ENCODE data around the gene HRAS. TPM values are rescaled to one million over a fixed set of nuclear protein-coding genes. Genes with fewer than 3 reads are reported as not detected.

HRAS gene
- total RNA-seq, 1 experiment from 2014 or later = 47.9 TPM

- intact Hi-C loops (cut with micrococcal nuclease; ENCODE audit: unreplicated experiment) = loop anchor here (10.0 kb wide), 1 partner anchor 174 kb away; no protein-coding TSS in a partner anchor
- no peaks in the 10 kb centered on the region for H3K4me1 Mint-ChIP-seq (ENCODE audit: low read depth, unreplicated experiment)
- no peaks in the 10 kb centered on the region for H3K9me3 Mint-ChIP-seq (ENCODE audit: low read depth, unreplicated experiment)
- no TSS peak for BruUV-seq (replicated peaks)
- no peaks in the 10 kb centered on the region for H3K27me3 Mint-ChIP-seq (ENCODE audit: unreplicated experiment)
- no peak overlapping the region for H3K4me3 Mint-ChIP-seq (ENCODE audit: low read depth, unreplicated experiment)
- no peak overlapping the region for H3K27ac Mint-ChIP-seq (ENCODE audit: unreplicated experiment)
- peaks cover 16% of the 10 kb centered on the region for H3K36me3 Mint-ChIP-seq (ENCODE audit: insufficient read depth, unreplicated experiment)
- DNase-seq = no peak
- TF ChIP-seq, protein P1, sequence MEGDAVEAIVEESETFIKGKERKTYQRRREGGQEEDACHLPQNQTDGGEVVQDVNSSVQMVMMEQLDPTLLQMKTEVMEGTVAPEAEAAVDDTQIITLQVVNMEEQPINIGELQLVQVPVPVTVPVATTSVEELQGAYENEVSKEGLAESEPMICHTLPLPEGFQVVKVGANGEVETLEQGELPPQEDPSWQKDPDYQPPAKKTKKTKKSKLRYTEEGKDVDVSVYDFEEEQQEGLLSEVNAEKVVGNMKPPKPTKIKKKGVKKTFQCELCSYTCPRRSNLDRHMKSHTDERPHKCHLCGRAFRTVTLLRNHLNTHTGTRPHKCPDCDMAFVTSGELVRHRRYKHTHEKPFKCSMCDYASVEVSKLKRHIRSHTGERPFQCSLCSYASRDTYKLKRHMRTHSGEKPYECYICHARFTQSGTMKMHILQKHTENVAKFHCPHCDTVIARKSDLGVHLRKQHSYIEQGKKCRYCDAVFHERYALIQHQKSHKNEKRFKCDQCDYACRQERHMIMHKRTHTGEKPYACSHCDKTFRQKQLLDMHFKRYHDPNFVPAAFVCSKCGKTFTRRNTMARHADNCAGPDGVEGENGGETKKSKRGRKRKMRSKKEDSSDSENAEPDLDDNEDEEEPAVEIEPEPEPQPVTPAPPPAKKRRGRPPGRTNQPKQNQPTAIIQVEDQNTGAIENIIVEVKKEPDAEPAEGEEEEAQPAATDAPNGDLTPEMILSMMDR (IDR thresholded peaks at IDR 0.05; ENCODE audit: unreplicated experiment) = no peak
- CTCF ChIA-PET = interaction anchor here (0.7 kb wide), 1 partner anchor 15 kb away, joined by 5 read pairs; no protein-coding TSS in a partner anchor
These were observed 15.8 kb upstream of the HRAS start for GRCh38 chr11:551131-551530.

DNA sequence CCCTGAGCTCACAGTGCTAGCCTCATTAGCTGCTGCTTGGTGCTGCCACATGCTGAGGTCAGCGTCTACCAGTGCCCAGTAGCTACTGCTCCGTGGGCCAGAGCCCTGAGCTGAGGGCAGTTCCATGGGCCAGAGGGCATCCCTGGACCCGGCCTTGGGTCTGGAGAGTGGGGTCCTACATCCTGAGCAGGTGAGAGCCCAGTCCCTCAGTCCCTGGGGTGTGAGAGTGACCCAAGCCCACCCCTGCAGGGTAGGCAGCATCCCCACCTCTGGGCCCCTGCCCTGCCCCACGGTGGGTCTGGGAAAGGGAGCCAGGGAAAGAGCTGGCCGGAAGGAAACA is 15.3 kb upstream of the HRAS start:
- Mint-ChIP-seq H3K27ac (ENCODE audit: unreplicated experiment) (no peak overlapping the region), H3K4me3 (ENCODE audit: low read depth, unreplicated experiment) (no peak overlapping the region), H3K4me1 (ENCODE audit: low read depth, unreplicated experiment) (no peaks in the 10 kb centered on the region), H3K9me3 (ENCODE audit: low read depth, unreplicated experiment) (no peaks in the 10 kb centered on the region), H3K27me3 (ENCODE audit: unreplicated experiment) (no peaks in the 10 kb centered on the region), H3K36me3 (ENCODE audit: insufficient read depth, unreplicated experiment) (peaks cover 12% of the 10 kb centered on the region)
- no peak for DNase-seq
- no TSS peak for BruUV-seq (replicated peaks)
- CTCF ChIA-PET = interaction anchor here (0.7 kb wide), 1 partner anchor 15 kb away, joined by 5 read pairs; no protein-coding TSS in a partner anchor
- TF ChIP-seq, protein P1 (IDR thresholded peaks at IDR 0.05; ENCODE audit: unreplicated experiment) = no peak
- intact Hi-C loops (cut with micrococcal nuclease; ENCODE audit: unreplicated experiment) = loop anchor here (10.0 kb wide), 1 partner anchor 174 kb away; no protein-coding TSS in a partner anchor

DNA sequence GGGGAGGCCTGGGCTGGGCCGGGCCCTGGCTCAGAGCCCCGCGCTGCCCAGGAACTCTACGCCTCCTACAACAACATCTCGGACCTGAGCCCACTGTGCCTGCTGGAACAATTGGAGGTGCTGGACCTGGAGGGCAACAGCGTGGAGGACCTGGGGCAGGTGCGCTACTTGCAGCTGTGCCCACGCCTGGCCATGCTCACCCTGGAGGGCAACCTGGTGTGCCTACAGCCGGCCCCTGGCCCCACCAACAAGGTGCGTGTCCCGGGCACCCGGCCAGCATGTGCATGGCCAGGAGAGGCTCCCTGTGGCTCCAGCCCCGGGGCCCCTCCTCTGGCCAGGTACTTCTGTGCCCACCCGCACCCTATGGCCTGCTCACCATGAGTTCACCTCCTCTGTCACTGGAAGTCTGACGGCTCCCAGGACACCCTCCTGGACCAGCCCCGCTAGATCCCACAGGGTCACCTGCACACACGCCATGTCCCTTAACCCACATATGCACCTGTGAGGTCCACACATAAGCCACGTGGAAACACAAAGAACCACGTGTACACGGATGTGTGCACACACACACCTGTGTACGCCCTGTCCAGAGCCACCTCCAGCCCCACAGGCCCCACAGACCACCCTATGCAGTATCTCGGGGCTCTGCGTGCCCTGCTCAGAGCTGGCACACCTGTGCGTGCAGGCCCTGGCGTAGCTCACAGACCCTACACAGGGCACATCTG is 14.8 kb upstream of the HRAS start:
- H3K9me3 Mint-ChIP-seq (ENCODE audit: low read depth, unreplicated experiment) = no peaks in the 10 kb centered on the region
- H3K36me3 Mint-ChIP-seq (ENCODE audit: insufficient read depth, unreplicated experiment) = peaks cover 10% of the 10 kb centered on the region
- TF ChIP-seq, protein P1 (IDR thresholded peaks at IDR 0.05; ENCODE audit: unreplicated experiment) = no peak
- H3K27me3 Mint-ChIP-seq (ENCODE audit: unreplicated experiment) = no peaks in the 10 kb centered on the region
- intact Hi-C loops (cut with micrococcal nuclease; ENCODE audit: unreplicated experiment) = loop anchor here (10.0 kb wide), 1 partner anchor 175 kb away; no protein-coding TSS in a partner anchor
- no peak overlapping the region for H3K27ac Mint-ChIP-seq (ENCODE audit: unreplicated experiment)
- no peak overlapping the region for H3K4me3 Mint-ChIP-seq (ENCODE audit: low read depth, unreplicated experiment)
- H3K4me1 Mint-ChIP-seq (ENCODE audit: low read depth, unreplicated experiment) = no peaks in the 10 kb centered on the region
- DNase-seq = no peak
- BruUV-seq (replicated peaks) = no TSS peak
- CTCF ChIA-PET = no interaction called here

- no peaks in the 10 kb centered on the region for H3K4me1 Mint-ChIP-seq (ENCODE audit: low read depth, unreplicated experiment)
- H3K27me3 Mint-ChIP-seq (ENCODE audit: unreplicated experiment) = no peaks in the 10 kb centered on the region
- CTCF ChIA-PET = no interaction called here
- no peaks in the 10 kb centered on the region for H3K9me3 Mint-ChIP-seq (ENCODE audit: low read depth, unreplicated experiment)
- no peak overlapping the region for H3K27ac Mint-ChIP-seq (ENCODE audit: unreplicated experiment)
- no peak overlapping the region for H3K4me3 Mint-ChIP-seq (ENCODE audit: low read depth, unreplicated experiment)
- no peak for DNase-seq
- peaks cover 10% of the 10 kb centered on the region for H3K36me3 Mint-ChIP-seq (ENCODE audit: insufficient read depth, unreplicated experiment)
- intact Hi-C loops (cut with micrococcal nuclease; ENCODE audit: unreplicated experiment) = no loop called here
- TF ChIP-seq, protein P1 (IDR thresholded peaks at IDR 0.05; ENCODE audit: unreplicated experiment) = no peak
- BruUV-seq (replicated peaks) = no TSS peak
These were observed 13.6 kb upstream of the HRAS start for GRCh38 chr11:548700-549603.
